Cardiac muscle cell (in vitro differentiated cells and primary cell): Measurements from ENCODE around the gene CCNI. TPM values are rescaled to one million over a fixed set of nuclear protein-coding genes. Genes with fewer than 3 reads are reported as not detected.

Source experiments
- DNase-seq, 2 donors: peaks; one replicate each; pipeline versions ENCODE4 v3.0.0 to v3.0.0-alpha.2; 2010 to 2017; ENCODE audit warnings: low read depth in 1 of 2, low spot score in 1 of 2
- H3K27ac ChIP-seq: fragments of 200-600 bp; sonication (generic); 2 replicates; pipeline ENCODE4 v1.5.1; 2016
- H3K27me3 ChIP-seq: fragments of 200-600 bp; sonication (generic); 2 replicates; pipeline ENCODE4 v1.6.0; 2016; ENCODE audit warnings: control low read depth
- H3K36me3 ChIP-seq: fragments of 200-600 bp; sonication (generic); 2 replicates; pipeline ENCODE4 v1.5.1; 2016; ENCODE audit warnings: control low read depth
- H3K4me1 ChIP-seq: fragments of 200-600 bp; sonication (generic); 2 replicates; pipeline ENCODE4 v1.8.1; 2017; ENCODE audit warnings: low read depth, mild to moderate bottlenecking, mixed run types
- H3K4me3 ChIP-seq: fragments of 200-600 bp; sonication (generic); 2 replicates; pipeline ENCODE4 v1.5.1; 2016; ENCODE audit warnings: mild to moderate bottlenecking
- H3K9me3 ChIP-seq: fragments of 200-600 bp; sonication (generic); 2 replicates; pipeline ENCODE4 v1.5.1; 2017; ENCODE audit warnings: low read depth, mild to moderate bottlenecking, control low read depth
- polyA plus RNA-seq: library from polyadenylated mRNA; unstranded; fragments of >200 nt; fragmentation: Nextera tagmentation; extraction: Ambion mirVana; gene quantifications from 2 replicates; pipeline ENCODE4 v1.2.1, GENCODE V29; 2016
- total RNA-seq: library from RNA; depleted of rRNA; stranded (reverse); fragments of >200 nt; gene quantifications from 2 replicates; pipeline ENCODE4 v1.2.3, GENCODE V29; 2016
- TF ChIP-seq, protein P1 (sequence below): IDR thresholded peaks from 2 replicates; pipeline ENCODE4 v1.5.1; 2012; ENCODE audit warnings: low read depth, mild to moderate bottlenecking, low read length

CCNI gene
- total and polyA plus RNA-seq, 2 experiments from 2014 or later = 129 to 140 TPM

DNA sequence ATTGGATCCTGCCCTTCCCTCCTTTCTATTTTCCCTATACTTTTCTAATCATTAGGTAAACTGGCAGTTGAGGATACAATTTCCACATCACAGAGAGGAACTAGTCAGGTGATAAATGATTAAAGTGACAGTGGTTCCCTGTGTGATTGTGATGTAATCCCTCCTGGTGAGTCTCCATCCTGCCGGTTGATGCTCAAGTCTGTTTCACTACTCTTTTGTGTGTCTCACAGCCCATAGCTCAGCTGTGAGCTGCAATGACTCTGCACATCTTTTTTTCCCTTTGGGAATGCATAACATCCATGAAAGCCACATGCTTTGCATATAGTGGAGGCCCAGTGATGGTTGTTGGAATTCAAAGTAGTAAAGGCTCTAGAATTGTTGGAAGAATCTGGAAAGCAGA, 60.4 kb downstream of the CCNI start:
- H3K36me3 ChIP-seq = peaks cover 8% of the 10 kb centered on the region
- no peak overlapping the region for H3K4me3 ChIP-seq
- TF ChIP-seq, protein P1, sequence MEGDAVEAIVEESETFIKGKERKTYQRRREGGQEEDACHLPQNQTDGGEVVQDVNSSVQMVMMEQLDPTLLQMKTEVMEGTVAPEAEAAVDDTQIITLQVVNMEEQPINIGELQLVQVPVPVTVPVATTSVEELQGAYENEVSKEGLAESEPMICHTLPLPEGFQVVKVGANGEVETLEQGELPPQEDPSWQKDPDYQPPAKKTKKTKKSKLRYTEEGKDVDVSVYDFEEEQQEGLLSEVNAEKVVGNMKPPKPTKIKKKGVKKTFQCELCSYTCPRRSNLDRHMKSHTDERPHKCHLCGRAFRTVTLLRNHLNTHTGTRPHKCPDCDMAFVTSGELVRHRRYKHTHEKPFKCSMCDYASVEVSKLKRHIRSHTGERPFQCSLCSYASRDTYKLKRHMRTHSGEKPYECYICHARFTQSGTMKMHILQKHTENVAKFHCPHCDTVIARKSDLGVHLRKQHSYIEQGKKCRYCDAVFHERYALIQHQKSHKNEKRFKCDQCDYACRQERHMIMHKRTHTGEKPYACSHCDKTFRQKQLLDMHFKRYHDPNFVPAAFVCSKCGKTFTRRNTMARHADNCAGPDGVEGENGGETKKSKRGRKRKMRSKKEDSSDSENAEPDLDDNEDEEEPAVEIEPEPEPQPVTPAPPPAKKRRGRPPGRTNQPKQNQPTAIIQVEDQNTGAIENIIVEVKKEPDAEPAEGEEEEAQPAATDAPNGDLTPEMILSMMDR = no peak
- H3K9me3 ChIP-seq = no peaks in the 10 kb centered on the region
- DNase-seq = no peak
- peaks cover 21% of the 10 kb centered on the region for H3K4me1 ChIP-seq
- H3K27ac ChIP-seq = no peak overlapping the region
- no peaks in the 10 kb centered on the region for H3K27me3 ChIP-seq

DNA sequence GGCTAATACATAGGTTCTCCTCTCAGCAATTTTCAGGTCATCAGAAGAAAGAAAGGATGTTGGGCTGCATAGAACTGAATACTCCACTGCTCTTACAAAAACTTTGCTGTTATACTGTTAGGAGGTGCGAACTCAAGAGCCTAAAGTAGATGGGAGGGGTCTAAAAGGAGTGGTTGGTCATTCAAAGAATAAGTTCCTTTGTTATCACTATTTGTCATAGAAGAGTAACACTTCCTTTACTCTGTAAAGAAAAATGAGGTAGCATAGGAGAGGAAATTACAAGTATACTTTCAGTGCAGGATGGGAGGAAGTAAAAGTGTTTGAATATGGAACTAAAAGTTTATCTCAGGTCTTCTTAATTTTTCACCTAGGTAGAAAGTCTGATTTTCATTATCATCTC, 61.5 kb downstream of the CCNI start:
- H3K27ac ChIP-seq = no peak overlapping the region
- TF ChIP-seq, protein P1 = no peak
- no peaks in the 10 kb centered on the region for H3K9me3 ChIP-seq
- H3K4me1 ChIP-seq = peaks cover 14% of the 10 kb centered on the region
- H3K27me3 ChIP-seq = no peaks in the 10 kb centered on the region
- H3K36me3 ChIP-seq = peaks cover 7% of the 10 kb centered on the region
- DNase-seq = no peak
- H3K4me3 ChIP-seq = no peak overlapping the region

DNA sequence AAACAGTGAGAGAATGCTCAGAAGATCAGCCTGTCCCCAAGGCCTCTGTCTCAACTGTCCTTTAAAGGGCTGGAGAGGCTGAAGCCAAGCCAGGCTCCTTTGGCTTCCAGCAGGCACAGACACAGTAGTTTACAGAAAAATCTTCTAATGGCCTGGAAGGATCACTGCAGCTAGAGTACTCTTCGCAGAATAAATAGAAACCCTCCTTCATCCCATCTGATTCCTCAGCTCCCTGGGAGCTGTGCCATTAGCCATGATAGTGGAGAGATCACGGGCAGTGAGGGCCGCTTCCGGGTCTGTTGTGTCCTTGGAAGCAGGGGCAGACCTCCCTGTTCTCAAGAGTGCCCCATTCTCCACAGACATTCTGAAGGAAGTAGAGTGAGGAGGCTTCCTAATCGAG, 63.1 kb downstream of the CCNI start:
- peaks cover 7% of the 10 kb centered on the region for H3K36me3 ChIP-seq
- no peaks in the 10 kb centered on the region for H3K9me3 ChIP-seq
- peak in 1 of 2 donors; percentile 65 for DNase-seq
- H3K27ac ChIP-seq = no peak overlapping the region
- H3K27me3 ChIP-seq = no peaks in the 10 kb centered on the region
- H3K4me1 ChIP-seq = peaks cover 19% of the 10 kb centered on the region
- TF ChIP-seq, protein P1 = no peak
- H3K4me3 ChIP-seq = no peak overlapping the region

DNA sequence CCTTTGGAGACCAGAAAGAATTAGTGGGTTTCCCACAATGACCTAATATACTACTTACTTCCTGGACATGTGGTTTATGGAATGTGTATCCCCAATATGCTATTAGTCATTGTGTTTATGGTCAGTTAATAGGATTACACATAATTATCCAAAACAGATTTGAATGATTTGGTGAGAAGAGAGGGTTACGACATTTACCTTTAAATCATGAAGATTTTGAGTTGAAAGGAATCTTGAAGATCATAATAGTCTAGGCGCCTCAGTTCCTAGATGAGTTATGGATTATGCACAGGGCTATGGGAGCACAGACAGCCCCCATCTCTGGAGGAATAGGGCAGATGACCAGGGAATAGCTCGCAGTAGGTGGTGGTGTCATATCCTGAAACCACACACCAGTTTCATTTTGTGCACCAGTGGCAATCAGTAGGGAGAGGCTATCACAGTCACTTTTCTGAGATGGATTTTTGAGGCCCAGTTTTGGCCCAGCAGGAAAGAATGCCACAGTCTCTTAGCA, 64.9 kb downstream of the CCNI start:
- TF ChIP-seq, protein P1 = no peak
- H3K9me3 ChIP-seq = no peaks in the 10 kb centered on the region
- DNase-seq = peak in 1 of 2 donors; percentile 69
- no peak overlapping the region for H3K27ac ChIP-seq
- H3K27me3 ChIP-seq = no peaks in the 10 kb centered on the region
- H3K4me3 ChIP-seq = no peak overlapping the region
- H3K36me3 ChIP-seq = peaks cover 7% of the 10 kb centered on the region
- H3K4me1 ChIP-seq = peaks cover 33% of the 10 kb centered on the region

DNA sequence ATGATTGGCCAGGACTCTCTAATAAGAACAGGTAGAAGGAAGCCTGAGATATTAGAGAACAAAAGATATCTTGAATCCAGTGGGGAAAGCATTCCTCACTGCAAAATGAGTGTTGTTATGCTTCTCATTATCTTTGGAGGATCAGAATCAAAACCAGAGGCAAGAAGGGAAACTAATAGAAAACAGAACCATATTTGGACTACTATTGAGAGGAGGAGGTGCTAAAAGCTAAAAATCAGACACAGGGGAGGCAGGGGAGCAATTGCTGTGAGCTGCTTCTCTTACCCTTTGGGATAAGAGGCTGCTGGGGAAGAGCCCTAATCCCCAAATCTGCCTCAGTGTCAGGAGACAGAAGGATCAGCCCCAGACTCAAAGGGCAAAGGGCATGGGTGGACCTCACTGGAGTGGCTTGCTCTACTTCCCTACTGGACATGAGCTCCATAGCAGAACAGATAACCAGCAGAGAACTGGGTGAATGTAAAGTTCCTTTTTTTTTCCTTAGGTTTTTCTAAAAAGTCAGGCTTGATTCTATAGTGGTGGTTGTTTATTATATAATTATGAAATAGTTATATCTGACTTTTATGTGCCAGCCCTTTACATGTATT, 66.2 kb downstream of the CCNI start:
- Histone ChIP-seq H3K27me3 (no peaks in the 10 kb centered on the region), H3K9me3 (no peaks in the 10 kb centered on the region), H3K4me3 (no peak overlapping the region), H3K36me3 (no peaks in the 10 kb centered on the region), H3K4me1 (peaks cover 33% of the 10 kb centered on the region), H3K27ac (no peak overlapping the region)
- TF ChIP-seq, protein P1 = no peak
- no peak for DNase-seq
